ENCODE data around the gene RPL31.
A peak's percentile ranks its signal among the peaks of the same experiment; 100 is the strongest.

Gene RPL31

DNA sequence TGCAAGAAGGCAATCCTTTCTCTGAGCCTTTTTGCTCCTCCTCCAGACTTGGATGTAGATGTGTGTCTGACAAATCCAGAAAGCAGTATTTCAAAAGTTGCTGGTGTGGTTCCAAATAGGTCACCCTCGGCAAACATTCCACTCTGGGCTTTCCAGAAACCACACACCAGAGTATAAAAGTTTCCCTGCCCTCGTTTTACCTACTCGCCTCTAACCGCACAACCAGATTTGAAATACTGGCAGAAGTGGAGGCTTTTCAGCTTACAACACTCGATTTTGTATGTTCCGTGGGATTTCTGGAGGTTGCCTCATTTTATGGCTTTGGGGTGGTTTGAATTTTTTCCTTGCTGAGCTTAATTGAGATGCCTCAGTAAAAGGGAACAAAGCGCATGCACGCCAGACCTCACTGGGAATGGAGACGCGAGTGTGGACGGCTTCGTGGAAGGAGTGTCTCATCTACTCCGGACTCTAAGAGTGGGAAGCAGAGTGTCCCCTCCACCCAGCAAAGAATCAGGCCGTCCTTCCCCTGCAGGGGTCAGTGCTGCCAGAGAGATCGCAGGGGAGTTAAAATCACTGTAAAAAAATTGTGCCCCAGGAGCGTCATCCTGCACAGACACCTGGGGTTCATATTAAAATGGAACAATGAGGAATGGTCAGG is 44.0 kb upstream of the RPL31 start:
- H3K27ac ChIP-seq, result peak overlapping the region in 1 of 2 donors; percentile 36
- H3K4me3 ChIP-seq, result no peak overlapping the region
- no peak for DNase-seq (ENCODE audit: low spot score)
- TF ChIP-seq, protein P1, sequence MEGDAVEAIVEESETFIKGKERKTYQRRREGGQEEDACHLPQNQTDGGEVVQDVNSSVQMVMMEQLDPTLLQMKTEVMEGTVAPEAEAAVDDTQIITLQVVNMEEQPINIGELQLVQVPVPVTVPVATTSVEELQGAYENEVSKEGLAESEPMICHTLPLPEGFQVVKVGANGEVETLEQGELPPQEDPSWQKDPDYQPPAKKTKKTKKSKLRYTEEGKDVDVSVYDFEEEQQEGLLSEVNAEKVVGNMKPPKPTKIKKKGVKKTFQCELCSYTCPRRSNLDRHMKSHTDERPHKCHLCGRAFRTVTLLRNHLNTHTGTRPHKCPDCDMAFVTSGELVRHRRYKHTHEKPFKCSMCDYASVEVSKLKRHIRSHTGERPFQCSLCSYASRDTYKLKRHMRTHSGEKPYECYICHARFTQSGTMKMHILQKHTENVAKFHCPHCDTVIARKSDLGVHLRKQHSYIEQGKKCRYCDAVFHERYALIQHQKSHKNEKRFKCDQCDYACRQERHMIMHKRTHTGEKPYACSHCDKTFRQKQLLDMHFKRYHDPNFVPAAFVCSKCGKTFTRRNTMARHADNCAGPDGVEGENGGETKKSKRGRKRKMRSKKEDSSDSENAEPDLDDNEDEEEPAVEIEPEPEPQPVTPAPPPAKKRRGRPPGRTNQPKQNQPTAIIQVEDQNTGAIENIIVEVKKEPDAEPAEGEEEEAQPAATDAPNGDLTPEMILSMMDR (IDR thresholded peaks at IDR 0.05), result no peak

- no peak overlapping the region for H3K27ac ChIP-seq
- TF ChIP-seq, protein P1 (IDR thresholded peaks at IDR 0.05), result no peak
- DNase-seq (ENCODE audit: low spot score), result no peak
- H3K4me3 ChIP-seq, result no peak overlapping the region
These were observed 42.7 kb upstream of the RPL31 start for GRCh38 chr2:100959225-100959880.

DNA sequence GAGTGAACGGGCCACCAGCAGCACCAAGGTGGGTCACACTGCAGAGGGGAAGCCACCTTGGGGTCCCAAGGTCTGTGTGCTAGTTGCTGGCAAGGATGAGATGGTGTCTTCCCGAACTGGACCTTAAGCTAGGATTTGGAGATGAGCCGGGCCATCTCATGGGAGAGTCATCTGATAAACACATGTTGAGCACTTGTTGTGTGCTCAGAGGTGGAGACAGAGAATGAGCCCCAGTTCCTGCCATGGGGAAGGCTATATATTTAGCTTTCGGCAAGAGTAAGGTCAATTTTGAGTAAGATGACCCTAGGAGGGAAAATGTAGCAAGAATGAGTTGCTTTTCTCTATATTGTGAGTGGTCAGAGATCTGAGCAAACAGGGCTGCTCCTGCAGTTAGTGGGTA is 41.4 kb upstream of the RPL31 start:
- TF ChIP-seq, protein P1 (IDR thresholded peaks at IDR 0.05), result no peak
- Histone ChIP-seq H3K27ac (no peak overlapping the region), H3K4me3 (no peak overlapping the region)
- no peak for DNase-seq (ENCODE audit: low spot score)

- no peak for DNase-seq (ENCODE audit: low spot score)
- TF ChIP-seq, protein P1 (IDR thresholded peaks at IDR 0.05), result no peak
- Histone ChIP-seq H3K4me3 (no peak overlapping the region), H3K27ac (no peak overlapping the region)
These were observed 39.6 kb upstream of the RPL31 start for GRCh38 chr2:100962366-100963025.

DNA sequence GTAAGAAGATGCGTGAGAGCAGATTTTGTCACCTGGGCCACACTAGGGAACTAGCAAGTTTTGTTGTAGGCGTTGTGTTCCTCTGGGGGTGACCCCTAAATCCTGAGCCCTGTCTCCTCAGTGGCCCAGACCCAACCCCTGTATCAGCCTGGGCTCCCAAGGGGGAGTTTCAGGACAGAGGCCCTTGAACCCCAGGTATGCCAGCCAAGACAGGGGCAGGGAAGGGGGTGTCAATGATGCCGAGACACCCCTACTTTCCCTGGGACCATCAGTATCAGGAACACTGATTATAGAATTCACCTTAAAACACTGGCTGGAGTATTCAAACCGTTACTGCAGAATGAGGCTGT is 39.1 kb upstream of the RPL31 start:
- H3K4me3 ChIP-seq, result no peak overlapping the region
- no peak for DNase-seq (ENCODE audit: low spot score)
- TF ChIP-seq, protein P1 (IDR thresholded peaks at IDR 0.05), result no peak
- H3K27ac ChIP-seq, result no peak overlapping the region

DNA sequence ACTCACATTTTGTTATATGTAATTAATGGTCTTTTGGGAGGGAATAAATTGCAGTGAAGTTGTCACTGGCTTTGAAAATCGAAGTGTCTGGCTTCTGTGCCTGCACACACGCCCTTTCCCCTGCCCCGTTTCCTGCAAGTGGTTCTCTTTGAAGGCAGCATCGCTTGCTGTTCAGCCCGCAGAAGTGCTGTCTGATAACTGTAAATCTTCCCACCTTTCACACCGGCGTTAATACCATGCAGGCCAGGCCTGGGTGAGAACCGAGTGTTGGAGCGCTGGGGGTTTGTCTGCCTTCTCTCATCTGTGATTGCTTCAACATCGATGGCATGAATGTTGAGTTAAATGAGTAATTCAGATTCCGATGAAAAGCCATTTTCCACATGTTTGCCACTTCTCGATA is 37.9 kb upstream of the RPL31 start:
- DNase-seq (ENCODE audit: low spot score), result no peak
- no peak overlapping the region for H3K27ac ChIP-seq
- TF ChIP-seq, protein P1 (IDR thresholded peaks at IDR 0.05), result no peak
- no peak overlapping the region for H3K4me3 ChIP-seq
